ENCODE data around the gene AOAH.

Gene AOAH

GRCh38 chr7:36549029-36549428 is 175.3 kb downstream of the AOAH start:
- no peak for DNase-seq (ENCODE audit: low spot score in 2 of 2)
- H3K27me3 Mint-ChIP-seq = peaks cover 2% of the 10 kb centered on the region
- no peak overlapping the region for H3K4me3 Mint-ChIP-seq
- no peaks in the 10 kb centered on the region for H3K36me3 Mint-ChIP-seq
- ATAC-seq (ENCODE audit: low read depth) = no peak
- H3K4me1 Mint-ChIP-seq = no peaks in the 10 kb centered on the region
- no peak overlapping the region for H3K27ac Mint-ChIP-seq
- no peaks in the 10 kb centered on the region for H3K9me3 Mint-ChIP-seq

GRCh38 chr7:36547416-36547815 is 176.9 kb downstream of the AOAH start:
- Mint-ChIP-seq H3K4me3 (no peak overlapping the region), H3K27ac (no peak overlapping the region), H3K4me1 (no peaks in the 10 kb centered on the region), H3K36me3 (no peaks in the 10 kb centered on the region), H3K27me3 (peaks cover 2% of the 10 kb centered on the region), H3K9me3 (no peaks in the 10 kb centered on the region)
- ATAC-seq (ENCODE audit: low read depth) = no peak
- DNase-seq (ENCODE audit: low spot score in 2 of 2) = no peak

GRCh38 chr7:36546331-36546730 is 178.0 kb downstream of the AOAH start:
- DNase-seq (ENCODE audit: low spot score in 2 of 2) = no peak
- H3K27ac Mint-ChIP-seq = no peak overlapping the region

GRCh38 chr7:36545291-36545690 is 179.0 kb downstream of the AOAH start:
- no peaks in the 10 kb centered on the region for H3K36me3 Mint-ChIP-seq
- H3K27ac Mint-ChIP-seq = no peak overlapping the region
- peaks cover 2% of the 10 kb centered on the region for H3K27me3 Mint-ChIP-seq
- H3K4me3 Mint-ChIP-seq = no peak overlapping the region
- no peaks in the 10 kb centered on the region for H3K9me3 Mint-ChIP-seq
- no peak for ATAC-seq (ENCODE audit: low read depth)
- DNase-seq (ENCODE audit: low spot score in 2 of 2) = no peak
- H3K4me1 Mint-ChIP-seq = no peaks in the 10 kb centered on the region

More at GRCh38 chr7:36546331-36546730, 178.0 kb downstream of the AOAH start:
- Mint-ChIP-seq H3K4me3 (no peak overlapping the region), H3K9me3 (no peaks in the 10 kb centered on the region), H3K36me3 (no peaks in the 10 kb centered on the region), H3K27me3 (peaks cover 2% of the 10 kb centered on the region), H3K4me1 (no peaks in the 10 kb centered on the region)
- no peak for ATAC-seq (ENCODE audit: low read depth)

- DNase-seq (ENCODE audit: low spot score in 2 of 2) (no peak), ATAC-seq (ENCODE audit: low read depth) (no peak)
- Mint-ChIP-seq H3K36me3 (no peaks in the 10 kb centered on the region), H3K4me1 (no peaks in the 10 kb centered on the region), H3K9me3 (no peaks in the 10 kb centered on the region), H3K27ac (no peak overlapping the region), H3K27me3 (peaks cover 2% of the 10 kb centered on the region), H3K4me3 (no peak overlapping the region)
Measured at GRCh38 chr7:36538126-36538525, 186.2 kb downstream of the AOAH start.

GRCh38 chr7:36535866-36536664 is 188.2 kb downstream of the AOAH start:
- Mint-ChIP-seq H3K4me3 (no peak overlapping the region), H3K9me3 (no peaks in the 10 kb centered on the region), H3K27me3 (peaks cover 3% of the 10 kb centered on the region), H3K4me1 (no peaks in the 10 kb centered on the region), H3K36me3 (no peaks in the 10 kb centered on the region), H3K27ac (no peak overlapping the region)
- DNase-seq (ENCODE audit: low spot score in 2 of 2) (no peak), ATAC-seq (ENCODE audit: low read depth) (no peak)

- ATAC-seq (ENCODE audit: low read depth) = no peak
- DNase-seq (ENCODE audit: low spot score in 2 of 2) = no peak
- no peaks in the 10 kb centered on the region for H3K4me1 Mint-ChIP-seq
- no peak overlapping the region for H3K27ac Mint-ChIP-seq
- no peaks in the 10 kb centered on the region for H3K9me3 Mint-ChIP-seq
- peaks cover 3% of the 10 kb centered on the region for H3K27me3 Mint-ChIP-seq
- no peak overlapping the region for H3K4me3 Mint-ChIP-seq
- H3K36me3 Mint-ChIP-seq = no peaks in the 10 kb centered on the region
Measured at GRCh38 chr7:36533717-36534116, 190.6 kb downstream of the AOAH start.

GRCh38 chr7:36532981-36533499 is 191.3 kb downstream of the AOAH start:
- no peaks in the 10 kb centered on the region for H3K9me3 Mint-ChIP-seq
- H3K36me3 Mint-ChIP-seq = no peaks in the 10 kb centered on the region
- peaks cover 2% of the 10 kb centered on the region for H3K27me3 Mint-ChIP-seq
- no peak overlapping the region for H3K4me3 Mint-ChIP-seq
- DNase-seq (ENCODE audit: low spot score in 2 of 2) = no peak
- H3K4me1 Mint-ChIP-seq = no peaks in the 10 kb centered on the region
- ATAC-seq (ENCODE audit: low read depth) = no peak
- no peak overlapping the region for H3K27ac Mint-ChIP-seq

- H3K9me3 Mint-ChIP-seq = no peaks in the 10 kb centered on the region
- H3K36me3 Mint-ChIP-seq = no peaks in the 10 kb centered on the region
- H3K4me3 Mint-ChIP-seq = no peak overlapping the region
- ATAC-seq (ENCODE audit: low read depth) (no peak), DNase-seq (ENCODE audit: low spot score in 2 of 2) (no peak)
- no peaks in the 10 kb centered on the region for H3K4me1 Mint-ChIP-seq
- H3K27ac Mint-ChIP-seq = no peak overlapping the region
- H3K27me3 Mint-ChIP-seq = peaks cover 2% of the 10 kb centered on the region
Measured at GRCh38 chr7:36531951-36532350, 192.3 kb downstream of the AOAH start.

GRCh38 chr7:36530456-36530855 is 193.8 kb downstream of the AOAH start:
- H3K27ac Mint-ChIP-seq = no peak overlapping the region
- H3K4me3 Mint-ChIP-seq = no peak overlapping the region
- H3K4me1 Mint-ChIP-seq = no peaks in the 10 kb centered on the region
- no peaks in the 10 kb centered on the region for H3K36me3 Mint-ChIP-seq
- ATAC-seq (ENCODE audit: low read depth) = no peak
- peaks cover 2% of the 10 kb centered on the region for H3K27me3 Mint-ChIP-seq
- no peaks in the 10 kb centered on the region for H3K9me3 Mint-ChIP-seq
- DNase-seq (ENCODE audit: low spot score in 2 of 2) = no peak

- no peaks in the 10 kb centered on the region for H3K36me3 Mint-ChIP-seq
- H3K4me3 Mint-ChIP-seq = no peak overlapping the region
- H3K27me3 Mint-ChIP-seq = peaks cover 7% of the 10 kb centered on the region
- H3K9me3 Mint-ChIP-seq = no peaks in the 10 kb centered on the region
- no peak overlapping the region for H3K27ac Mint-ChIP-seq
- ATAC-seq (ENCODE audit: low read depth) (no peak), DNase-seq (ENCODE audit: low spot score in 2 of 2) (no peak)
- H3K4me1 Mint-ChIP-seq = no peaks in the 10 kb centered on the region
Measured at GRCh38 chr7:36527549-36527913, 196.8 kb downstream of the AOAH start.

GRCh38 chr7:36526863-36527548 is 197.3 kb downstream of the AOAH start:
- no peaks in the 10 kb centered on the region for H3K9me3 Mint-ChIP-seq
- DNase-seq (ENCODE audit: low spot score in 2 of 2) (no peak), ATAC-seq (ENCODE audit: low read depth) (no peak)
- H3K4me1 Mint-ChIP-seq = no peaks in the 10 kb centered on the region
- H3K4me3 Mint-ChIP-seq = no peak overlapping the region
- H3K27ac Mint-ChIP-seq = no peak overlapping the region
- no peaks in the 10 kb centered on the region for H3K36me3 Mint-ChIP-seq
- H3K27me3 Mint-ChIP-seq = peaks cover 7% of the 10 kb centered on the region

GRCh38 chr7:36523371-36524101 is 200.8 kb downstream of the AOAH start:
- H3K27me3 Mint-ChIP-seq = peaks cover 7% of the 10 kb centered on the region
- no peaks in the 10 kb centered on the region for H3K9me3 Mint-ChIP-seq
- DNase-seq (ENCODE audit: low spot score in 2 of 2) = no peak
- H3K27ac Mint-ChIP-seq = no peak overlapping the region
- no peak for ATAC-seq (ENCODE audit: low read depth)
- H3K4me3 Mint-ChIP-seq = no peak overlapping the region
- no peaks in the 10 kb centered on the region for H3K4me1 Mint-ChIP-seq
- H3K36me3 Mint-ChIP-seq = no peaks in the 10 kb centered on the region

GRCh38 chr7:36522453-36523007 is 201.8 kb downstream of the AOAH start:
- Mint-ChIP-seq H3K4me3 (no peak overlapping the region), H3K27me3 (peaks cover 7% of the 10 kb centered on the region), H3K27ac (no peak overlapping the region), H3K4me1 (no peaks in the 10 kb centered on the region), H3K36me3 (no peaks in the 10 kb centered on the region), H3K9me3 (no peaks in the 10 kb centered on the region)
- ATAC-seq (ENCODE audit: low read depth) = no peak
- no peak for DNase-seq (ENCODE audit: low spot score in 2 of 2)

All from memory B cell (primary cell).